ENCODE results near the gene ARMH1.
A peak's percentile ranks its signal among the peaks of the same experiment; 100 is the strongest.

Gene ARMH1

GRCh38 chr1:44647896-44648295 lies 26.6 kb upstream of the ARMH1 start:
- in situ Hi-C loops (cut with HindIII; ENCODE audit: low pct_unique_long_range_greater_than_20kb, low sequenced_read_pairs): no loop called here
- TF ChIP-seq JUND (IDR thresholded peaks at IDR 0.05; ENCODE audit: low read depth): no peak
- DNase-seq (ENCODE audit: low read depth in 1 of 2, low spot score in 1 of 2): no peak

DNA sequence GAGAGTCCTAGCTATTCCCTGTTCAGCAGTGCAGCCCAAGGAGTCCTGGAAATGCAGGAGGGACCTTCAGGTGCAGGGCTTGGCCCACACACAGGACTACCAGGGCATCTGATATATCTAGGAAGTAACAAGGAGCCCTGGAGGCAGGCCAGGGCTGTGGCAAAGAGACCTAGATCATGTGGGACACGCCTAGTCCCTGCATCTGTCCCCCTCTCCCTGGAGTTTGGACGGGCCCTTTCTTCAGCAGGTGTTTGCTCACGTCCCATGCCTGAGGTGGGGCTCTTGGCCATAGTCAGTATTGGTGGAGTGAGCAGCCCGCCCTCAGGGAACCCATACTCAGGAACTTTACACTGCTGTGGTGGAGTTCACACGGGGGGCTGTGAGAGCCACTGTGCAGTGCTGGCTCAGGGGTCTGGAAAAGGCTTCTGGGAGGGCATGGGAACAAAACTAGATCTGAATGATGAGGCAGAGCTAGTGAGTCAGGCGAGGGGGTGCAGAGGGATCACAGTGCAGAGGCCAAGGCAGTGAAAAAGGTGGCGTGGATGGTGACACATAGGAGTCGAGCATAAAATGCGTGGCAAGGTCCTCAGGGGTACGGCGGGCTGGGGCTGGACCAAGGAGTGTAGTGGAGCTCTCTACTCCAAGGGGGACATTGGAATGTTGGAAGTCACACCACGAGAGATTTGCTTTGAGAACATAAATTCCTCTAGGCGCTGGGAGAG lies 25.8 kb upstream of the ARMH1 start:
- in situ Hi-C loops (cut with HindIII; ENCODE audit: low pct_unique_long_range_greater_than_20kb, low sequenced_read_pairs): no loop called here
- no peak for DNase-seq (ENCODE audit: low read depth in 1 of 2, low spot score in 1 of 2)
- TF ChIP-seq JUND (IDR thresholded peaks at IDR 0.05; ENCODE audit: low read depth): no peak

DNA sequence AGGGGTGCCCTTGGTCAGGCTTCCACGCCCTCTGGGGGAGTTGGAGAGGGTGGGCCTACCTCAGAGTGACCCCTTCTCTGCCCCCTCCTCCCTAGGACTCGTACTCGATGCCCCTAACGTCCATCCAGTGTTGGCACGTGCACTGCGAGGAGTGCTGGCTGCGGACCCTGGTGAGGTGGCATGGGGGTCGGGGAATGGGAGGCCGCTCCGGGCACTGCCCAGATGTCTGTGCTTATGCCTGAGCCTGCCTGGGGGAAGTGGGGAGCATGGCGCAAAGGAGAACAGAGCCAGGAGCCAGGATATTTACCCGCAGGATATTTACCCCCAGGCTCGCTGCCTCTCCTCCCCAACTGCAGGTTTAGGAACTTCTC lies 24.7 kb upstream of the ARMH1 start:
- in situ Hi-C loops (cut with HindIII; ENCODE audit: low pct_unique_long_range_greater_than_20kb, low sequenced_read_pairs): no loop called here
- no peak for TF ChIP-seq JUND (IDR thresholded peaks at IDR 0.05; ENCODE audit: low read depth)
- DNase-seq (ENCODE audit: low read depth in 1 of 2, low spot score in 1 of 2): no peak

DNA sequence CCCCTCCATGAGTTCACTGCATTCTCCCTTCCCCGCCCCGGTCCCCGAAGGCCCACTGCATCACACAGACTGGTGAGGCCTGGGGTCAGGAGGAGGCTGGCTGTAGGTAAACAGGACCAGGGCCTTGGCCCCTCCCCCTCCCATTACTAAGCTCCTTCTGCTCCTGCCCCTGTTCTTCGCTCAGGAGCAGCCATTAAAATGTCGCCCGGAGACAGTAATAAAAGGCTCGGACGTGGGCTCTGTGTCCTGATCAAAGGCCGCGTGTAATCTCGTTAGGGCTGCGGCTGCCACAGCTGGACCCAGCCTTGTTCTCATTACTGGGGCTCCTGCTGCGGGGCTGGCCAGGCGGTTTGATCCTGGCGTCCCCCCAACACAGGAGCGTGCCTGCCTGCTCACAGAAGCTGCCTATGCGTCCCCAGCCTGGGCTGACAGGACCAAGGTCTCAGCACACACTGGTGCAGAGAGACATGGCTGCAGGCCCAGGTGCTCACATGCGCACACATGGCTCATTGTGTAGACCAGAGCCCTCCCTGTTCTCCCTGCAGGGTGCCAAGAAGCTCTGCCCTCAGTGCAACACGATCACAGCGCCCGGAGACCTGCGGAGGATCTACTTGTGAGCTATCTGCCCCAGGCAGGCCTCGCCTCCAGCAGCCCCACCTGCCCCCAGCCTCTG lies 24.2 kb upstream of the ARMH1 start:
- DNase-seq (ENCODE audit: low read depth in 1 of 2, low spot score in 1 of 2): no peak
- in situ Hi-C loops (cut with HindIII; ENCODE audit: low pct_unique_long_range_greater_than_20kb, low sequenced_read_pairs): no loop called here
- TF ChIP-seq JUND (IDR thresholded peaks at IDR 0.05; ENCODE audit: low read depth): no peak

- no peak for DNase-seq (ENCODE audit: low read depth in 1 of 2, low spot score in 1 of 2)
- in situ Hi-C loops (cut with HindIII; ENCODE audit: low pct_unique_long_range_greater_than_20kb, low sequenced_read_pairs): no loop called here
- TF ChIP-seq JUND (IDR thresholded peaks at IDR 0.05; ENCODE audit: low read depth): no peak
Measured at GRCh38 chr1:44651069-44651468, 23.4 kb upstream of the ARMH1 start.

DNA sequence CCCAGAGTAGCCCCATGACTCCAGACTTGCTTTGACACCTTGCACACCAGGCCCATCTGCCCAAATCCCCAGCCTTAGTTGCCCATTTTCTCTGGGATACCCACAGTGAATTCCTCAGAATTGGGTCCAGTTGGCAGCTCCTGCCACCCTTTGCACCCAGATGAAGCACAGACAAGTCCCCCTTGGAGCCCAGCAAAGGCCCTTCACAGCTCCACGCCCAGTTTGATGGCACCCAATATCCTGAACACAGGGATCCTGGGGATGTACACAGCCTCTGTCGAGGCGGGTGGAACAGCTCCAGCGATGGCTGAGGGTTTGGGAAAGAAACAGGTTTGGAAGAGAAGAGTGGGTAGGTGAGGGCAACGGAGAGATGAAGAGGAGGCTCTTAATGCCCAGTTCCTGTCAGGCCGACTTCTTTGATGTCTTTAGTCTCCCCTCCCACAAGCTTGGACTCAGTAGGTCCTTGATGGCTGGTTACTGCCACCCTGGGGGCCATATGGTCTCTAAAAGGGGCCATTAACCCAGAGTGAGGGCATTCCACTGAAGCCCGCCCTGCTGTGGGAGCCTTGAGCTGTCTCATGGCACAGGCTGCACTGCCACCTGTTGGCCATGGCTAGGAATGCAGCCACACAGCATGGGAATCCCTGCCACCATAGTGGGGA lies 21.9 kb upstream of the ARMH1 start:
- no peak for TF ChIP-seq JUND (IDR thresholded peaks at IDR 0.05; ENCODE audit: low read depth)
- peak; percentile 64 to 65 for DNase-seq (ENCODE audit: low read depth in 1 of 2, low spot score in 1 of 2)
- in situ Hi-C loops (cut with HindIII; ENCODE audit: low pct_unique_long_range_greater_than_20kb, low sequenced_read_pairs): no loop called here

- in situ Hi-C loops (cut with HindIII; ENCODE audit: low pct_unique_long_range_greater_than_20kb, low sequenced_read_pairs): no loop called here
- TF ChIP-seq JUND (IDR thresholded peaks at IDR 0.05; ENCODE audit: low read depth): no peak
Measured at GRCh38 chr1:44653107-44653964, 21.2 kb upstream of the ARMH1 start.

DNA sequence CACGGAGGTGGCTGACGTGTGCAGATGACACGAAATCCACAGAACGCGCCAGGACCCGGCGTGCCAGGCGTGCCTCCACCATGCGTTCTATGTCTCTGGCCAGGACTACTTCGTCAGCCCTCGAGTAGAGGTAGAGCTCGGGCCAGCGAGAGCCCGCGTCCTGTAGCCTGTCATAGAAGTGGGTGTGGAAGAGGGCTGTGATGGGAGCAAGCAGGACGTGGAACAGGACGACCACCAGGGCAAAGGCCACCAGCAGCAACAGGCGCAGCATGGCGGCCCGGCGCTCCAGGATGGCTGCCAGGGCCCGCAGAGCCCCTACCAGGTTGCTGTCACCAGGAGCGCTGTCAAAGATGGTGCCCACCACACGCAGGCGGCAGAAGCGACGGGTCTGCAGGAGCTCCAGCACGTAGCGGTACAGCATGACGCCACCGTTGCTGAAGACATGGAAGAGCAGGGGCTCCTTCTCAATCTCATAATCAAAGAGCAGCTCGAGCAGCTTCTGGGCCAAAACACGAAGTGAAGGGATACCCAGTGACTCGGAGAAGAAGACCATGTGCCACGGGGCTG lies 19.8 kb upstream of the ARMH1 start:
- in situ Hi-C loops (cut with HindIII; ENCODE audit: low pct_unique_long_range_greater_than_20kb, low sequenced_read_pairs): no loop called here
- no peak for DNase-seq (ENCODE audit: low read depth in 1 of 2, low spot score in 1 of 2)
- TF ChIP-seq JUND (IDR thresholded peaks at IDR 0.05; ENCODE audit: low read depth): no peak

More at GRCh38 chr1:44653107-44653964, 21.2 kb upstream of the ARMH1 start:
- no peak for DNase-seq (ENCODE audit: low read depth in 1 of 2, low spot score in 1 of 2)

GRCh38 chr1:44655609-44656008 lies 18.9 kb upstream of the ARMH1 start:
- peak in 1 of 2 experiments; percentile 27 for DNase-seq (ENCODE audit: low read depth in 1 of 2, low spot score in 1 of 2)
- in situ Hi-C loops (cut with HindIII; ENCODE audit: low pct_unique_long_range_greater_than_20kb, low sequenced_read_pairs): no loop called here
- no peak for TF ChIP-seq JUND (IDR thresholded peaks at IDR 0.05; ENCODE audit: low read depth)

- in situ Hi-C loops (cut with HindIII; ENCODE audit: low pct_unique_long_range_greater_than_20kb, low sequenced_read_pairs): no loop called here
- TF ChIP-seq JUND (IDR thresholded peaks at IDR 0.05; ENCODE audit: low read depth): no peak
- no peak for DNase-seq (ENCODE audit: low read depth in 1 of 2, low spot score in 1 of 2)
Measured at GRCh38 chr1:44659566-44659965, 14.9 kb upstream of the ARMH1 start.

DNA sequence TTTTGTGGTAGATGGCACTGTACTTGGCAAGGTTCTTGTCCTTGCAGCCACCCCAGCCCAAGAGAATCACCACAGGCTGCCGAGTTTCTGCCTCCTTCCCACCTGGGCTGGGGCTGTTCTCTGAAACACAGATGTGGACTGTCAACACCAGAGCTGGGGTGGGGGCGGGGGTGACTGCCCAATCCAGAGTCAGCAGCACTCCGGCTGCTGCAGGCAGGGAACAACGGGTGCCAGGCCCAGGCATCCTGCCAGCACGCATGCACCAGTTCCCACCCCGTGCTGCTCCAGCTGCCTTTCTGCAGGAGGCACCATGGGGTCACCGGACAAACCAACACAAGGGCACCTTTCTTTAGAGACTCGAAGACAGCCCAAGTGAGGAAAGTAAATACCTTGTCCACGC lies 14.3 kb upstream of the ARMH1 start:
- TF ChIP-seq JUND (IDR thresholded peaks at IDR 0.05; ENCODE audit: low read depth): no peak
- no peak for DNase-seq (ENCODE audit: low read depth in 1 of 2, low spot score in 1 of 2)
- in situ Hi-C loops (cut with HindIII; ENCODE audit: low pct_unique_long_range_greater_than_20kb, low sequenced_read_pairs): no loop called here
